Measurements from ENCODE around the gene TRNAU1AP.
"Not testable (repeated sequence)": the region's sequence is repeated elsewhere in the genome, so short reads cannot be mapped to it uniquely, and the experiment has no call there.

The TRNAU1AP gene

DNA sequence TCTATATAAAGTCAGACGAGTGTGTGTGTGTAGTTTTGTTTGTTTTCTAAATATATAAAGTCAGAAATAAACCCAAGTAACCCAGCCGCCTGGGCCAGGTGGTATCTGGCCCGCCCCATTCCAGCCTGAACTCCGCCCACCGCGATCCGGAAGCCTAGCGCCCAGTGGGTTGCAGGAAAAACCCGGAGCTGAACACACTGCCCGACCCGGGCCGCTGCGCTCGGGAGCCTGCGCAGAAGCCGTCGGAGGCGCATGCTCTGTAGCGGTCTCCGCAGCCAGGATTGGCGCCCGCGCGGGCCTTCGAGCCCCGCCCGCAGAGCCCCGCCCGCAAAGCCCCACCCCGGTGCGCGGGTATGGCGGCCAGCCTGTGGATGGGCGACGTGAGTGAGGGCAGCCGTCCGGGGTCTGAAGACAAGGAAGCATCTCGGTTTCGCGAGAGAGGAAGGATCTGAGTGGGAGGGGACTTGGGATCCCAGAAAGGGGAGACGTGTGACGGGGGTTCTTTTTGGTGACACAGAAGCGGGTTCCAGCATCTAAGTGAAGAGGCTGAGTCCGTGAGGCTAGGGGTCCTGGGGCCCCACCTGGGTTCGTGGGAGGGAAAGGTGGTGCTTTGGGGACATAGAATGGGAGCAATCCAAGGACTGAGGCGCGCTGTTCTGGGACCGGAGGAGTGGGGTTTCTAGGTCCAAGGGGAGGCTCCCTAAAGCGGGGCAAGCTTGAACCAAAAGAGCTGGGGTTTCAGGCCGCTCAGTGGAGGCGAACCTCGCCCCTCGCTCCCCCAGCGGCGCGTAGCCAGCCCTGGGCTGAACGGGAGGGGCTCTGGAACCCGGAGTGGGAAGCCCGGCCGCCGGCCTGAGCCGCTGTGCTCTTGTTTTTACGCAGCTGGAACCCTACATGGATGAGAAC, at the start of gene TRNAU1AP:
Gene TRNAU1AP (plus strand): TSS at position 328 of the 906 bp plus-strand sequence. CDS start 26 bp downstream, at position 354.
- peak; percentile 95 for DNase-seq

DNA sequence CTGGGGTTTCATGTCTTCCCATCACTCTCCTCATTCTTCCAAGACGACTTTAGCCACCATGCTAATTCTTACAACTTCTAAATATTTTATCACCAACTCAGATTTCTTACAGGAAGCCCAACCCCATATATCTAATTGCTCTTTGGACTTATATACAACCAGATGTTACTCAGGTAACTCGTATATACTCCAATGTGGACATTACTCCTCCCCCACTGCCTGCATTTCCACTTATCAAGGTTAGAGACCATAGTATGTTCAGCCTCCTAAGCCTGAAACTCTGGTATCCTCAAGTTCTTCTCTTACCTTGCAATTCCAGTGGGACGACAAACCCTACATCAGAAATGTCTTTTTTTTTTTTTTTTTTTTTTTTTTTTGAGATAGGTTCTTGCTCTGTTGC, 49.8 kb upstream of the TRNAU1AP start:
- DNase-seq = no peak

DNA sequence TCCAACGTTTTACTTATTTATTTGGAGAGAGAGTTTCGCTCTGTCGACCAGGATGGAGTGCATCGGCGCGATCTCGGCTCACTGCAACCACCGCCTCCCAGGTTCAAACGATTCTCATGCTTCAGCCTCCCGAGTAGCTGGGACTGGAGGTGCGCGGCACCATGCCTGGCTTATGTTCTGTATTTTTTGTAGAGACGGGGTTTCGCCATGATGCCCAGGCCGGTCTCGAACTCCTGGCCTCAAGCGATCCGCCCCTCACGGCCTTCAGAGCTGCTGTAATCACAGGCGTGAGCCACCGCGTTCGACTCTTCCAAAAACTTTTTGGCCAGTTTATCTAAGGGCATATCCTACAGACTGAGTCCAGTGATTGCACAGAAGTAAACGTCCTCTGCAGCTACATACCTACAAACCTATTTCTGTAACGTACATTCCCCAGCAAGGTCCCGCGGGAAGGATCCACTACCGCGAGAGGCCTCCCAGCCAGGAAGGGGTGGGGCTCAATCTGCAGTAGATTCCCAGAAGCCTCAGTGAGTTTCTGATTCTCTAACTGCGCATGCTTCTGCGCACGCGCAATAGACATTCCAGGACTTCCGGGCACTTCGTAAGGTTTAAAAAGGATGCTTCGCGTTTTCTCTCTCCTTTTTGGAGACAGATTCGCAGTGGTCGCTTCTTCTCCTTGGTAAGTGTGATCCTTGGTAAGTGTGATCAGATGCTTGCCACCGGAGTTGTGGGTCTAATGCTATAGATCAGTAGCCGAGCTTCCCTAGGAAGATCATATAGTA, 47.3 kb upstream of the TRNAU1AP start, which contains the start of gene RCC1:
Gene RCC1 (plus strand): TSS at position 638 of the 782 bp plus-strand sequence. CDS start 23,824 bp downstream, outside the sequence.
- peak; percentile 97 for DNase-seq

DNA sequence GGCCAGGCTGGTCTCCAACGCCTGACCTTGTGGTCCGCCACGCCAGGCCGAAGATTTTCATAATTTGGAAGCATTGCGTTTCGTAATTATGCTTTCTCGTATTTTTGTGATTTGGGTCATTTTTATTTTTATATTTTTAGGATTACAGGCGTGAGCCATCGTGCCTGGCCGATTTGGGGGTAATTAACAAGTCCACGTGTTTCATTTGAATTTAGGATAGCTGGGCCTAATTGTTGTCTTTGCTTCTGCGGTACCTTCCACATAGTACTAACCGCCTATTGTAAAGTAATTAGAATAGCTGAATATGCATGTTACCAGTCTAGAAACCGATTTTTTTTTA, 46.0 kb upstream of the TRNAU1AP start:
- DNase-seq = no peak

DNA sequence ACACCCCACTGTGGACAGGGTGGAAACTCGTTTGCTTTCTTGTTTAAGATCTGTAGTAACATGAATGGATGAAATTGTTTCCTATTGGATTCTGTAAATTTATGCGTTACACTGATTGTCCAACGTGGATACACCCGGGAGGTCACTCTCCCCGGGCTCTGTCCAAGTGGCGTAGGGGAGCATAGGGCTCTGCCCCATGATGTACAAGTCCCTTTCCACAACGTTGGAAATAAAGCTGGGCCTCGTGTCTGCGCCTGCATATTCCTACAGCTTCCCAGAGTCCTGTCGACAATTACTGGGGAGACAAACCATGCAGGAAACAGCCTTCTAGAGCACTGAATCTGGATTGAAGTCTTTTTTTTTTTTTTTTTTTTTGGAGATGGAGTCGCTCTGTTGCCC, 45.6 kb upstream of the TRNAU1AP start:
- DNase-seq = no peak

DNA sequence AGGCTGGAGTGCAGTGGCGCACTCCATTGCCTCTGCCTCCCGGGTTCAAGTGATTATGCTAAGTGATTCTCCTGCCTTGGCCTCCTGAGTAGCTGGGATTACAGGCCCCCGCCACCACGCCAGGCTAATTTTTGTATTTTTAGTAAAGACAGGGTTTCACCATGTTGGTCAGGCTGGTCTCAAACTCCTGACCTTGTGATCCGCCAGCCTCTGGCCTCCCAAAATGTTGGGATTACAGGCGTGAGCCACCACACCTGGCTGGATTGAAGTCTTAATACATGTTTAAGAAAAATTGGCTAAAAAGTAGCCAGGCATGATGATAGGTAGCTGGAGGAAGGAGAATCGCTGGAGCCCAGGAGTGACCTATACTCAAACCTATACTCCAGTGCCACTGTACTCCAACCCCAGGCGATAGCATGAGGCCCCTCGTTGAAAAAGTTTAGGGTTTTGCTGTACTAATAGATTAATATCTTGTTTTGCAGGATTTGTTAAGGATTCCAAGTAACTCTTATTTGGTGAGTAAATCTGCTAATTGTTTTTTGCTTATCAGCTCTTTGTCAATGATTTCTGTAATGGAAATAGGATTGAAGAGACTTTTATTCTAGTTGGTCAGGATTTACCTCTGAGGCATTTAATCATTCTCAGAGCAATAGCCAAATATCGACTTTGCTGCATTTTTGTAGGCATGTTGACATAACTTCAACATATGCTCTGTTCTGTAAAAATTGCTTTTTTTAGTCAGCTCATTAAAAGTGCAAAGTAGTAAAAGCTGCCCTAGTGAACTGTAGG, 45.0 kb upstream of the TRNAU1AP start:
- no peak for DNase-seq

DNA sequence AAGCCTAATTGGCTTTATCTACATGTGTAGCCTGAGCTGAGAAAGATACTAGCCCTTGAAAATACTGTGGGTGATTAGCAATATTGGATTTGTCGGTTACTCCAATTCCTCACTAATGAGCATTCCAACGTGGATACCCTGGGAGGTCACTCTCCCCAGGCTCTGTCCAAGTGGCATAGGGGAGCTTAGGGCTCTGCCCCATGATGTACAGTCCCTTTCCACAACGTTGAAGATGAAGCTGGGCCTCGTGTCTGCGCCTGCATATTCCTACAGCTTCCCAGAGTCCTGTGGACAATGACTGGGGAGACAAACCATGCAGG, 44.5 kb upstream of the TRNAU1AP start:
- DNase-seq = no peak

DNA sequence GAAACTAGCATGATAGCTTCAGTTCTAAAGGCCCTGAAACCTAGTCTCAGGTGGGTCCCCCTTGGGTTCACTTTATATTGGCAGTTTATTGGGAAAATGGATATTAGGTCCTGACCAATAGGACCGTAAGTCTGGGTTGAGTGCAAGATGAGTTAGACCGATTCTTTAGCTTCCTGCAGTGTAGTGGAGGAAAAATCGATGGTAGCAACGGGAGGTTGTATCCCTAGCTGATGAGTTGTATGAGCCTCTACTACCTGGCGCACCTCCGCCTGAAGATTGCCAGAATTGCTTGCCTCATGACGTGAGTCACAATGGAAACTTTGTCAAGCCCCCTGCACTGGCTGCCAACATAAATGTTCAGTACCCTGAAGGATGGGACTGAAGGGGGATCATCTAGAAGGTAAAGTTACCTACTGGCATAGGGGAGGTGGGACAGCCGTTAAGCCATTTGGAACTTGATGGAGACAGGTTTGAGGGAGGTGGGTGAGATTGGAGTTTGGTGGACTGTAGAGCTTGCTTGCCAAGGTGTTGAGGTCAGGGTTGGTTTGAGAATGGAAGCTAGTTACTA, 43.1 kb upstream of the TRNAU1AP start:
- DNase-seq = no peak

DNA sequence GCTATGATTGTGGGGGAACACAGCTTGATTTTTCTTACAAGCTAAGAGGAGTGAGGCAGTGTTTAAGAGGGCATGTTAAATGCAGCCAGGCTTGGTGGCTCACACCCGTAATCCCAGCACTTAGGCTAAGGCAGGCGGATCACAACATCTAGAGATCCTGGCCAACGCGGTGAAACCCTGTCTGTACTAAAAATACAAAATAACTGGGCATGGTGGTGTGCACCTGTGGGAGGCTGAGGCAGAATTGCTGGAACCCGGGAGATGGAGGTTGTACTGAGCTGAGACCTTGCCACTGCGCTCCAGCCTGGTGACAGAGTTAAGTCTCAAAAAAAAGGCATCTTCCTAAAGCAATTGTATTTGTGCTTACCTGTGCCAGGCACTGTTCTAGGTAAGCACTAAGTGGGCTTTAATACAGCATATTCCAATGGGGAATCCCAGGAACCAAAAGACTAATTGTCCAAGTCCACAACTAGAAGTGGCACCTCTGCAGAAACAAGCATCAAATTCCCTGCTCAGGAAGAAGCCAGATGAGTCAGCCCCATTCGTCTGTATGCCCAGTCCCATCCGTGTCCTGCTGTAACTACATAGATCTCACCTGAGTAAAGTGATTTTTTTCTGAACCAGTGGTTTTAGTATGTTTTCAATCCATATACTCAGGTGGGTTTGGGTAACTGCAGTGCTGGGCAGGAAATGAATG, 42.5 kb upstream of the TRNAU1AP start:
- DNase-seq = no peak

DNA sequence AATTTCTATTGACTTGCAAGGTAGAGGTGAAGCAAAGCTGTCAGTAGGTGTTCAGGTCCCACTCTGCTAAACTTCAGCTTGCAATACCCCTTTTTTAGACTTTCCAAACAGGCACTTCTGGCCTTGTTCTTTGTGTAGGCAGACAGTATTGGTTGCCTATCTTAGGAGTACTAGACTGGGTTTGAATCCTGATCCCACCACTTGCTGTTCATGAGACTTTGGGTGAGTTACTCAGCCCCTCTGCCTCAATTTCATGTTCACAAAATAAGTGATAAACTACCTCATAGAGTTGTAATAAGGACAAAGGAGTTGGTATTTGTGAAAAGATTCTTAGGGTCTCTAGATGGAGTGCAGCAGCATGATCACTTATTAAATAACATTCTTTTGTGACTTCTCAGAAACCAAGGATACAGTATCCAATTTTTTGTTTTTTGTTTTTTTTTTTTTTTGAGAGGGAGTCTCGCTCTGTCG, 41.9 kb upstream of the TRNAU1AP start:
- DNase-seq = no peak

DNA sequence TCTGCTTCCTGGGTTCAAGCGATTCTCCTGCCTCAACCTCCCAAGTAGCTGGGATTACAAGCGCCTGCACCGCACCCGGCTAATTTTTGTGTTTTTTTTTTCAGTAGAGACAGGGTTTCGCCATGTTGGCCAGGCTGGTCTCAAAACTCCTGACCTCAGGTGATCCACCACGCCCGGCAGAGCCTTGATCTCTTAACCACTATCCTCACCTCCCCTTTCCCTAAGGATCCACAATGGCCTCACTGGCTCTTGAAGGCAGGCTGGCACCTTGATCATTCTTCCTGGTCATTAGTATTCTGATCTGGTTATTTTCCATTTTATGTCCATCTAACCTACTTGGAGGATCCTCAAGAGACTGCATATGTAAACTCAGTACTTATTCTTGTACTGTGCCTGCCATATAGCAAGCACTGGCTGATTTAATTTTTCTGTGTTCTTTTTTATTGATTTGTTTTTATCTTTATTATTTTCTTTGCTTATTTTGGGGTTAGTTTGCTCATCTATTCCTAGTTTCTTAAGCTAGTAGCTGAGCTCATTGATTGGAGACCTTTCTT, 40.8 kb upstream of the TRNAU1AP start:
- no peak for DNase-seq

DNA sequence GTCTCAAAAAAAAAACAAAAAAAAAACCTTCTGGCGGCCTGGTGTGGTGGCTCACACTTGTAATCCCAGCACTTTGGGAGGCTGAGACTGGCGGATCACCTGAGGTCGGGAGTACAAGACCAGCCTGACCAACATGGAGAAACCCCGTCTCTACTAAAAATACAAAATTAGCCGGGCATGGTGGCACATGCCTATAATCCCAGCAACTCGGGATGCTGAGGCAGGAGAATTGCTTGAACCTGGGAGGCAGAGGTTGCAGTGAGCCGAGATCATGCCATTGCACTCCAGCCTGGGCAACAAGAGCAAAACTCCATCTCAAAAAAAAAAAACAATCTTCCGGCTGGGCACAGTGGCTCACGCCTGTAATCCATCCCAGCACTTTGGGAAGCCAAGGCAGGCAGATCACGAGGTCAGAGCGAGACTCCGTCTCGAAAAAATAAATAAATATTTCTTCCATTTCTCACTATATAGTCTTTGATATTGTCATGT, 38.4 kb upstream of the TRNAU1AP start:
- not testable (repeated sequence) for DNase-seq

DNA sequence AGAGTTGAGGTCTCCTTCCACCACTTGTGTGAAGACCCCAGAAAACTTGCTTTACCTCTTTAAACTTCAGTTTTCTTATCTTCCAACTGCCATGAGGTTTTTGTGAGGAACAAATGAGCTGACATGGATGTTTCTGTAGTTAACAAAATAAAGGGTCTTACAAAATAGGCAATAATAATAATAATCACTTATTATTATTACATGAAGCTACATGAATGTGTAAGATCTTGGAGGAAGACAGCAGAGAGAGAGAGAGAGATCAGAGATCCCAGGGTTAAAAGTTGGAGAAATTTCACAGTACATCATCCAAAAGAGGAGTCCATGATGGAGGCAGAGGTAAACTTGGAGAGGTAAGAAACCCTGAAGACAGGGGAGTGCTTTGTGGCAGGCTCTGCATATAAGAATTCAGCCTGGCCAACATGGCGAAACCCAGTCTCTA, 36.3 kb upstream of the TRNAU1AP start:
- DNase-seq = no peak

DNA sequence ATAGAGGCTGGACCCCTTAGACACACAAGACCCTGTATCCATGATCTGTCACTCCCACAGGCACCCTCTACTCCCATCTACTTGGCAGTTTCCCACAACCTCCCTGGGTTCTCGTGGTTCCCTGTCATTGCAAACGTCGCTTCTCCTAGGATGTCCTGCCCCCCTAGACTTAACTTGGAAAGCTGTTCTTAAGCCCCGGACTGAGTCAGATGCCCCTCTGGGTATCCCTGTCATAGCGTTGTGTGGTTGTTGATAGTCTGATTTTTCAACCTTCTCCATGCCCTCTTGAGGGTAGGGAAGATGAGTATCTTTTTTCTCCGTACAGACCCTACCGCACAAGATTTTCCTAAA, 35.3 kb upstream of the TRNAU1AP start:
- no peak for DNase-seq

DNA sequence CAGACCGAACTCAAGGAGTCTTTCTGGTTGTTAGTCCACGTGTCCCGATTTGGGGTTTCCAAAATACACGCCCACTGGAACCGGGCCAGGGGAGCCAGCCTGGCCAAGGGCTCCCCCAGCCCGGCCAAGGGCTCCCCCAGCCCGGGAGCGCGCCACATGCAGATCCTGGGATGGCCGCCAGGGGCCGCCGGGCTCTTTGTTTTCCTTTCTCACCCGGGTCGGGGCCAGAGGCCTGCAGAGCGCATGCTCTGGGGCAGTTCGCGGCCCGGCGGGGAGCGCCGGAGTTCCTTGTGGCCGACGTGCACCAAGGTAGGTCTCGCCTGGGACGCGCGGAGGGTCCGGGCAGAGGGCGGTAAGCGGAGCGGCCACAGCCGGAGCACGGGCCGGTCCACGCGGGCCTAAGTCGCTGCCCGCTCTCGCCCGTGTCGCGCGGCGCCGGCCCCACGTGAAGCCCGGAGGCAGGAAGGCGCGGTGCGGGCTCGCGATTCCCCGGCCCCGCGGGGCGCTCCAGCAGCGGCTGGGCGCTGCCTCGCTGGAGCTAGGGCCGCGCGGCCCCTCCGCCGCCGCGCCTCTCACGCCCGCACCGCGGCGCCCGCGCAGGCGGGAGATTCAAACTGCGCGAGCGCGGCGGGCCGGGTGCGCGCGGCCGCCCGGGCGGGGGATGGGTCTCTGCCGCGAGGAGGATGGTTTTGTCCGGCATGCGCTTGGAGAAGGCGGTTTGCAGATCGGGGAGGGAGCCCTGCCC, 34.7 kb upstream of the TRNAU1AP start:
- peak; percentile 89 for DNase-seq

DNA sequence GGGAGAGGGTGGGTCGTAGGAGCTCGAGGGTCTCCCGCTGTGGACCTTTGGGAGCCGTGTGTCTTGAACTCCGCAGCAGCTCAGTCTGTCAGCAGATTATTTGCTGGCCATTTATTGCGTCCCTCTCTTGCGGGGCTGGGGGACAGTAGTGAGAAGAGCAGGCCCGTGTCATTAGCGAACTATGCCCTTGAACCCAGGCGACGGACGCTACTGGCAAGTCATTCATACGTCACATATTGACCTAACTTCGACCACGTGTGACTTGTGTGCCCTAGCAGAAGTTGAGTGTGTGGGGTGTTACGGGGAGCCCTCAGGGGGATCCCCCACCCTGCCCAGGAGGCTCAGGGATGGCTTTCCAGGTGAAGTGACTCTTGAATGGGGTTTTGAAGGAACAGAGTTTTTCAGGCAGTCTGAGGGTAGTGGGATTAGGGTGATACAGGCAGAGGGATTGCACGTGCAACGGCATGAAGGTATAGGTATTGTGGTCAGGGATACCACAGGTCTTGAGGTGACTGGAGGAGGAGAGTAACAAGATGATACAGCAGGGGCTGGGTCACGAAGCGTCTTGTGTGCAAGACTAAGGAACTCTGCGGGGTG, 34.0 kb upstream of the TRNAU1AP start:
- DNase-seq = no peak

DNA sequence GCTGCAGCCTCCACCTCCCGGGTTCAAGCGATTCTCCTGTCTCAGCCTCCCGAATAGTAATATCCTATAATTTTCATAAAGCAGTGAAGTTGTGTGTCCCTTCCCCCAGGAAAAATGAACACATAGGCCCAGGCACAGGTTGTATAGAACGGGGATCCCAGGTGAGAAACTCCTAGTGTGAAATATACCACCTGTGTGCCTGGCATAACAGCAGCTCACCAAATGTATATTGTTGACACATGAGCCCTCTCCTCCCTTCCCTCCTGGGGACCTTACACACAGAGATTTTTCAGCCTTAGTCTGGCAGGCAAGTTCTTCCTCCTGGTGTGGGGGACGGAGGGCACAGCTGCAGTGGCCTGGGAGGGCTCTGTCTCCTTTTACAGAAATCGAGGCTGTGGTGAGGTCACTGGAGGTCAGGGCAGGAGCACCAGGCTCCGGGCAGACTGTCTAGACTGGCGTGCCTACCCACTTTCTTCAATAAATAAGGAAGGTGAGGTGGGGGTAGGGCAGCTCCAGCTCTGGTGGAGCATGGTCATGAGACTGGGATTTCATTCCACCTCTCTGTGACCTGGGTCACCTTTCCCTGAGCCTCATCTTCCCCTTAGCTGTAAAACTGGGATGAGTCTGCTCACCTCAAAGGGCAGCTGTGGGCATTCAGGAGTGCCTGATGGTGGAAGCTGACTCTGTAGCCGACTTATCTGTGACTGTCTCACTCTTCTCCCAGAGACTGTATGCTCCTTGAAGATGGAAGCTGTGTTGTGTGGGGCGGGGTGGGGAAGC, 32.7 kb upstream of the TRNAU1AP start:
- DNase-seq = no peak

DNA sequence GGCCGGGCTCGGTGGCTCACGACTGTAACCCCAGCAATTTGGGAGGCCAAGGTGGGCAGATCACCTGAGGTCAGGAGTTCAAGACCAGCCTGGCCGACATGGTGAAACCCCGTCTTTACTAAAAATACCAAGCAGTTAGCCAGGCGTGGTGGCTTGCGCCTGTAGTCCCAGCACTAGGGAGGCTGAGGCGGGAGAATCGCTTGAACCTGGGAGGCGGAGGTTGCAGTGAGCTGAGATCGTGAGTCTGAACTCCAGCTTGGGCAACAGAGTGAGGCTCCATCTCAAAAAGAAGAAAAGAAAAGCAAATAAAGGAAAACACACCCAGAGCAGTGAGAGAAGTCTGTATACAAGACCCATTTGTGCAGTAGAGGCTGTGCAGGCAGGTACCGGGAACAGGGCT, 32.1 kb upstream of the TRNAU1AP start:
- DNase-seq = not testable (repeated sequence)

DNA sequence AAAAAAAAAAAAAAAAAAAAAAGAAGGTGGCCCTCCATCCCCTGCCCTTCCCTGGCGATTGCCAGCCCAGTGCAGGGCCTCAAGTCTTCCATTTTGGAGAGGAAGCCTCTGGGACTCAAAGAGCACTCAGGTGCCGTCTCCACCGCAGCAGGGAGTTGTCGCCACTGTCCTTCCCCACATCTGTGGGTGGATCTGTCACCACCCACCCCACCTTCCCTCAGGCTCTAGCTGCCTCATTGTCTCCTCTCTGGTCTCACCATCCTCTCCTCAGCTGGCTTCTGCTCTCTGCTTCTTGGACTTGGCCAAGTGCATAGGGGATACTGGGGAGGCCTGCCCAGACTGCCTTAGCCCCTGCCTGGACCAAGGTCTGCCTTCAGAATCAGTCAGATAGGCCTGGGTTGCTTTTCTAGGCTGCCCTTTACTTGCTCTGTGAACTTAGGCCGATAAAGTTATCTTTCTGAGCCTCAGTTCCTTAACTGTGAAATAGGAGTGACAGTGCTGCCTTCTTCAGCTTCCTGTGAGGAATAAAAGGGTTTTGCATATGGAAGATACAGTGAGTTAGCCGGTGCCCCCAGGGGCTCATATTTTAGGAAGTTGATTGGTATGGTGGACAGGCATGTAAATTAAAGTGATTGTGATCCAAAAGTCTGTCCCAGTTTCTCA, 31.3 kb upstream of the TRNAU1AP start:
- no peak for DNase-seq
